Muscle layer of colon (tissue), 2 donors: Measurements from ENCODE around the gene HOXA9.

Source experiments
- H3K27ac ChIP-seq: one replicate; pipeline ENCODE4 v1.7.0; 2013; ENCODE audit warnings: low read depth, mild to moderate bottlenecking, low read length, moderate library complexity
- H3K27me3 ChIP-seq, 2 donors: one replicate each; pipeline ENCODE4 v1.7.0; 2013; ENCODE audit warnings: low read length in 2 of 2, mild to moderate bottlenecking in 2 of 2; ENCODE audit not compliant: insufficient read depth in 2 of 2, control insufficient read depth in 1 of 2
- H3K36me3 ChIP-seq: one replicate; pipeline ENCODE4 v1.7.0; 2013; ENCODE audit warnings: mild to moderate bottlenecking, low read length; ENCODE audit not compliant: insufficient read depth
- H3K4me1 ChIP-seq: one replicate; pipeline ENCODE4 v1.7.0; 2013; ENCODE audit warnings: mild to moderate bottlenecking, low read length; ENCODE audit not compliant: insufficient read depth
- H3K4me3 ChIP-seq, 2 donors: one replicate each; pipeline ENCODE4 v1.7.0; 2013; ENCODE audit warnings: low read length in 2 of 2, low read depth in 1 of 2, mild to moderate bottlenecking in 1 of 2, moderate library complexity in 1 of 2
- H3K9ac ChIP-seq: one replicate; pipeline ENCODE4 v1.7.0; 2013; ENCODE audit warnings: low read length
- H3K9me3 ChIP-seq: one replicate; pipeline ENCODE4 v1.7.0; 2013; ENCODE audit warnings: mild to moderate bottlenecking, low read length
- donor health status: abdominal sarcoma.
- donor health status: Adenocarcinoma of cecum.

HOXA9 gene

GRCh38 chr7:27145914-27146412 is 19.4 kb downstream of the HOXA9 start:
- peaks cover 28% of the 10 kb centered on the region for H3K36me3 ChIP-seq
- H3K27me3 ChIP-seq: peaks cover 0 to 5% of the 10 kb centered on the region in 2 donors
- no peak overlapping the region for H3K4me3 ChIP-seq
- H3K27ac ChIP-seq: peak overlapping the region; percentile 95
- no peak overlapping the region for H3K9ac ChIP-seq
- no peaks in the 10 kb centered on the region for H3K9me3 ChIP-seq
- peaks cover 38% of the 10 kb centered on the region for H3K4me1 ChIP-seq

DNA sequence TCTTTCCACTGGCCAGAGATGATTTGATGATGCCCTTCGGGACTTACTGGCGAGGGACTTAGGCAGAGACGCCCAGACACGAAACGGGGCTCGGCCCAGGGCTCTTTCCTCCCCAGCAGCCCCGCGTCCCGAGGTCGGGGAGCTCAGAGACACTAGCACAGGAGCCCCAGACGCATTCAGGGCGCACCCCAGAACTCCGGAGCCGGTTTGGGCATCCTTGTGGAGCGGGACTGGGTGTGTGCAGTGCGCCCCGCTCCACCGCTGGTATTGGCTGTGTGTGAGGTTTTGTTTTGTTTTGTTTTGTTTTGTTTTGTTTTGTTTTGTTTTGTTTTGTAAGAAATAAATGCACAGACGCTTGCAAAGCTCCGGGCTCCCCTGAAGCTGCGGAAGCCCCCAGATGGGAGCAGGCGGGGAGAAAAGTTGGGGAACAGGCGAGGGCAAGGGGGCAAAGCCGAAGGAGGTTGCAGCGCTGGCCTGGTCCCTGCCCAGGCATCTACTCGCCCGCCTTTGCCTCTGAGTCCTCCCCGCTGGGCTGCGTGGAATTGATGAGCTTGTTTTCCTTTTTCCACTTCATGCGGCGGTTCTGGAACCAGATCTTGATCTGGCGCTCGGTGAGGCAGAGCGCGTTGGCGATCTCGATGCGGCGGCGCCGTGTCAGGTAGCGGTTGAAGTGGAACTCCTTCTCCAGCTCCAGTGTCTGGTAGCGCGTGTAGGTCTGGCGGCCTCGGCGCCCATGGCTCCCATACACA is 20.0 kb downstream of the HOXA9 start:
- Histone ChIP-seq H3K9me3 (no peaks in the 10 kb centered on the region), H3K4me1 (peaks cover 40% of the 10 kb centered on the region), H3K27ac (peak overlapping the region; percentile 55), H3K27me3 (peaks cover 0 to 4% of the 10 kb centered on the region in 2 donors), H3K4me3 (no peak overlapping the region), H3K36me3 (peaks cover 28% of the 10 kb centered on the region), H3K9ac (no peak overlapping the region)

GRCh38 chr7:27144781-27145164 is 20.6 kb downstream of the HOXA9 start:
- H3K27me3 ChIP-seq: no peaks in the 10 kb centered on the region
- H3K27ac ChIP-seq: peak overlapping the region; percentile 55
- H3K36me3 ChIP-seq: peaks cover 28% of the 10 kb centered on the region
- H3K4me3 ChIP-seq: peak overlapping the region in 1 of 2 donors; percentile 71
- peaks cover 35% of the 10 kb centered on the region for H3K4me1 ChIP-seq
- no peak overlapping the region for H3K9ac ChIP-seq
- H3K9me3 ChIP-seq: no peaks in the 10 kb centered on the region

DNA sequence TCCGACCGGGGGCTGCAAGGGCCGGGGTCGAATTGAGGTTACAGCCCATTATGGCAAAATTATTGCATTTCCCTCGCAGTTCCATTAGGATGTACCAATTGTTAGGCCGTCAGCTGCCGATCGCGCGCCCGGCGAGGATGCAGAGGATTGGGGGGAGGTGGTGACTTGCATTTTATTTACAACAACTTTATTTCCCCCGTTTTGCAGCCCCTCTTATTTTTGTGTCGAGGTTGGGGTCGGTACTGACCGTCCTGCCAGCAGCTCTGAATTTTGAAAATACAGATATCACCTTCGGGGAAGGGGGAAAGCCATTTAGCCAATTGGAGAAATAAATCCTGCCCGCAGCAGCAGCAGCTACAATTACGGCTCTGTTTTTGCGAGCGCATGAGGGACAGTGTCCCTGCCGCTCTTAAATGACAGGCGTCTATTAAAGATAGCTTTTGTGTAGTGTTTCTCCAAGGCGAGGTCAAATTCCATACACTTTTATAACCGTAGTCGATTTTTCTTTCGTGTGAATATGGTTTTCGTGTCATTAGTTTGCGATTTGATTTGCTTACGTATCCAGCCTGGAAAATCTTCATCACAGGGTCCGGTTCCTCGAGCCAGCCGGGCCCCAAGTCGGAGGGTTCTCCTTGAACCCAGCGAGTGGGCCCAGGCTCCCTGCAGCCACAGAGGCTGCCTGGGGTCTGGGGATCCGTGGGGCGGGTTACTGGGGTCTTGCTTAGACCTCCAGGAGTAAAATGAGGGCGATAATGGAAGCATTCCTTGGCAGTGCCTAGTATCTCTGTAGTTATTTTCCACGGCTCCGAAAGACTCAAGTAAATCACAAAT is 21.2 kb downstream of the HOXA9 start:
- Histone ChIP-seq H3K4me3 (peak overlapping the region in 1 of 2 donors; percentile 71), H3K9ac (no peak overlapping the region), H3K27me3 (no peaks in the 10 kb centered on the region), H3K36me3 (peaks cover 28% of the 10 kb centered on the region), H3K9me3 (no peaks in the 10 kb centered on the region), H3K27ac (peak overlapping the region; percentile 75), H3K4me1 (peaks cover 33% of the 10 kb centered on the region)

DNA sequence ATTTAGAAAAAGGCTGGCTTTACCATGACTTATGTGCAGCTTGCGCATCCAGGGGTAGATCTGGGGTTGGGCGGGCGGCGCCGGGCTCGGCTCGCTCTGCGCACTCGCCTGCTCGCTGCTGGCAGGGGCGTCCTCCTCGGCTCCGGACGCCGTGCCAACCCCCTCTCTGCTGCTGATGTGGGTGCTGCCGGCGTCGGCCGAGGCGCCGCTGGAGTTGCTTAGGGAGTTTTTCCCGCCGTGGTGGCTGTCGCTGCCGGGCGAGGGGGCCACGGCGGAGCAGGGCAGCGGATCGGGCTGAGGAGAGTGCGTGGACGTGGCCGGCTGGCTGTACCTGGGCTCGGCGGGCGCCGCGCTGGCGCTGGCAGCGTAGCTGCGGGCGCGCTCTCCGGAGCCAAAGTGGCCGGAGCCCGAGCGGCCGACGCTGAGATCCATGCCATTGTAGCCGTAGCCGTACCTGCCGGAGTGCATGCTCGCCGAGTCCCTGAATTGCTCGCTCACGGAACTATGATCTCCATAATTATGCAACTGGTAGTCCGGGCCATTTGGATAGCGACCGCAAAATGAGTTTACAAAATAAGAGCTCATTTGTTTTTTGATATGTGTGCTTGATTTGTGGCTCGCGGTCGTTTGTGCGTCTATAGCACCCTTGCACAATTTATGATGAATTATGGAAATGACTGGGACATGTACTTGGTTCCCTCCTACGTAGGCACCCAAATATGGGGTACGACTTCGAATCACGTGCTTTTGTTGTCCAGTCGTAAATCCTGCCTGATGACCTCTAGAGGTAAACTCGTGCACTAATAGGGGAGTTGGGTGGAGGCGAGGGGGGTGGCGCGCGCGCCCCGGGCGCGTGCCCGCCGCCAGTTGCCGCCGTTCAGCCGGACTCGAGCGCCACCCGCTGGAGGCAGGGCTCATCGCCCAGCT is 22.1 kb downstream of the HOXA9 start, which contains the start of gene HOXA5:
Gene HOXA5, minus strand, starts transcription at position 659 of the 927 bp plus-strand sequence. Its CDS starts 74 bp downstream, at position 585.
- Histone ChIP-seq H3K4me1 (peaks cover 34% of the 10 kb centered on the region), H3K9ac (peak within 1 kb of the TSS; percentile 47), H3K27ac (peak within 1 kb of the TSS; percentile 75), H3K36me3 (peaks cover 28% of the 10 kb centered on the region), H3K4me3 (peak within 1 kb of the TSS; percentile 44 to 71), H3K27me3 (no peaks in the 10 kb centered on the region), H3K9me3 (no peaks in the 10 kb centered on the region)

DNA sequence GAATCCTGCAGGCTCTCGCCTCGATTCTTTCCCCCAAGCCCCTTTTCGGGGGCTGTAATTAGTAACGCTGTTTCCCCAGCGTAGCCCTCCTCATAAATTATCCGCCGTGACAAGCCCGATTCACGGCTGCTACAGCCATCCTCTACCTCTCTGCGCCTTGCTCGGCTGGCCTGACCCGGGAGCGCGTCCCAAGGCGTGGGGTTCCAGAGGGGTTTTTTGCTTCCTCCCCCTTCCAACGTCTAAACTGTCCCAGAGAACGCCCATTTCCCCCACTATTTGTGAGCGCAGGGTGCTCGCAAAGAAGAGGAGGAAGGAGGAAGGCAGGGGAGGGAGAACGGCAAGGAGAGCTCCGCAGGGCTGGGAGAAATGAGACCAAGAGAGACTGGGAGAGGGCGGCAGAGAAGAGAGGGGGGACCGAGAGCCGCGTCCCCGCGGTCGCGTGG is 22.7 kb downstream of the HOXA9 start:
- Histone ChIP-seq H3K9ac (peak overlapping the region; percentile 47), H3K4me3 (peak overlapping the region; percentile 44 to 71), H3K27me3 (no peaks in the 10 kb centered on the region), H3K4me1 (peaks cover 41% of the 10 kb centered on the region), H3K27ac (peak overlapping the region; percentile 75), H3K36me3 (peaks cover 28% of the 10 kb centered on the region), H3K9me3 (no peaks in the 10 kb centered on the region)

- Histone ChIP-seq H3K27ac (peak overlapping the region; percentile 40), H3K27me3 (no peaks in the 10 kb centered on the region)
Observed at GRCh38 chr7:27141923-27142579, 23.3 kb downstream of the HOXA9 start.

DNA sequence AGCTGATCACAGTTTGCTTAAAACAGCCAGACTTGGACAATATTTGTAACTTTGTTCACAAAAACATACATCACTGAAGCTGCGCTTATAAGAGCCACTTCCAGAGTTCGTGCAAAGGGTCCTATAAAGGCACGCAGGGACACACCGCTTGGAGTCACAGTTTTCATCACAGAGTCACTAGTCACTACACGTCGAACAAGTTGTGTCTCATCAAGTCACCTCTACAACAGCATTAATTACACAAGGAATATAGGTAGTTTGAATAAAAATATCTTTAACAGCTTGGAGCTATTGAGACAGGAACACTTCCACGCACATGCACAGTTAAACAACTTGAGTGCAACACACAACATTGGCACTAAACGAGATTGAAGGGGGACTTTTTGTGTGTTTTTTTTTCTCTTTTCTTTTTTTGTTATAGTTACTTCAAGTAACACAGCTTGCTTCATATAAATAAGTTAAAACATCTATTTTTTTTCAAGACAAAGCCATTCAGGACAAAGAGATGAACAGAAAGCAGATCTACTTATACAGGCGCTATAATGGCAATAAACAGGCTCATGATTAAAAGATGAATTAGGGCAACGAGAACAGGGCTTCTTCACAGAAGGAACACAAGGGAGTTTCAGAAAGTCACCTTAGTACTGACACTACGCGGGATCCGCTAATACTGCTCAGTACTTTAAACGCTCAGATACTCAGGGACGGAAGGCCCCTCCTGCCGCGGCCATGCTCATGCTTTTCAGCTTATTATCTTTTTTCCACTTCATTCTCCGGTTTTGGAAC is 24.0 kb downstream of the HOXA9 start:
- Histone ChIP-seq H3K4me3 (peak overlapping the region in 1 of 2 donors; percentile 71), H3K27ac (peak overlapping the region; percentile 40), H3K36me3 (peaks cover 28% of the 10 kb centered on the region), H3K9ac (peak overlapping the region; percentile 47), H3K9me3 (no peaks in the 10 kb centered on the region), H3K4me1 (peaks cover 43% of the 10 kb centered on the region), H3K27me3 (no peaks in the 10 kb centered on the region)

More at GRCh38 chr7:27141923-27142579, 23.3 kb downstream of the HOXA9 start:
- Histone ChIP-seq H3K9me3 (no peaks in the 10 kb centered on the region), H3K9ac (peak overlapping the region; percentile 47), H3K4me3 (peak overlapping the region; percentile 44 to 71), H3K36me3 (peaks cover 28% of the 10 kb centered on the region), H3K4me1 (peaks cover 42% of the 10 kb centered on the region)

DNA sequence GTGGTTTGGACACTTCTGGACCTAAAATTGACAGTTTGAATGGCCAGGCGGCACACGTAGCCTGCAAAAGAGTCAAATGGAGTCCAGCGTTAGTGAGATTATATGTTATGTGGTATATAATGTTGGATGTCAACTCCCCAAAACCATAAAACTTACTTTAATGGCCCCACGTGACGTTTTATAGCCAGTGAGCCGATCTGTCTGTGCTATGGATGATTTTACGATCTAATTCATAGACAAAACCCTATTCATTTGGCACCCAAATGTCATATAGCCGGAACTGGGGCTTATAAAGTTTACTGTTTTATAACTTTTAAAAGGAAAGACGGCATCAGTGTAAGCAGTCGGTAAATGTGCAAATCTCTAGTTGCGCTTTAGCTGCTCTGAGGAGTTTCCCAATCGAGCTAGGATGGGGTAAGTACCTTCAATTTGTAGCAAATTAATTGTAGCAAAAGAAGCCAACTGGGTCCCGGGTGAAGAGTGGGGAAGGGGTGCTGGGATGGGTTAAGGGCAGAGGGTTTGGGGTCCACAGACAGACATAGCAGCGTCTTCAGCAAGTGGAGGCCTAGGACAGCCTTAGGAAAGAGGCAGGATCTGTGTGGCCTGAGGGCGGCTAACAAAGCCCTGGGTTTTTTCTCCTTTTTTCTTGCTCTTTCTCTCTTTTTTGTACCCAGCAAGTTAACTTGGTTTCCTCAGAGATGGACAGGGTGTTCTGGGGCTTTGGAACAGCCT is 25.0 kb downstream of the HOXA9 start:
- Histone ChIP-seq H3K36me3 (peaks cover 24% of the 10 kb centered on the region), H3K4me1 (peaks cover 52% of the 10 kb centered on the region), H3K27me3 (no peaks in the 10 kb centered on the region), H3K9ac (no peak overlapping the region), H3K27ac (peak overlapping the region; percentile 54), H3K4me3 (peak overlapping the region in 1 of 2 donors; percentile 39), H3K9me3 (no peaks in the 10 kb centered on the region)
